ENCODE results near the gene ALK.

ALK gene

GRCh38 chr2:29676886-29677453 is 244.4 kb downstream of the ALK start:
- TF ChIP-seq CTCF (IDR thresholded peaks at IDR 0.05; ENCODE audit: control insufficient read depth, extremely low read depth, insufficient read depth) = no peak
- DNase-seq (ENCODE audit: low read depth) = no peak
- H3K4me3 ChIP-seq (ENCODE audit: low read depth, low read length) = no peak overlapping the region

- no peak for TF ChIP-seq CTCF (IDR thresholded peaks at IDR 0.05; ENCODE audit: control insufficient read depth, extremely low read depth, insufficient read depth)
- H3K4me3 ChIP-seq (ENCODE audit: low read depth, low read length) = no peak overlapping the region
- DNase-seq (ENCODE audit: low read depth) = no peak
Measured at GRCh38 chr2:29664578-29664977, 256.8 kb downstream of the ALK start.

GRCh38 chr2:29663268-29663667 is 258.1 kb downstream of the ALK start:
- no peak overlapping the region for H3K4me3 ChIP-seq (ENCODE audit: low read depth, low read length)
- no peak for TF ChIP-seq CTCF (IDR thresholded peaks at IDR 0.05; ENCODE audit: control insufficient read depth, extremely low read depth, insufficient read depth)
- DNase-seq (ENCODE audit: low read depth) = no peak

GRCh38 chr2:29662861-29663260 is 258.5 kb downstream of the ALK start:
- H3K4me3 ChIP-seq (ENCODE audit: low read depth, low read length) = no peak overlapping the region
- DNase-seq (ENCODE audit: low read depth) = no peak
- no peak for TF ChIP-seq CTCF (IDR thresholded peaks at IDR 0.05; ENCODE audit: control insufficient read depth, extremely low read depth, insufficient read depth)

GRCh38 chr2:29660201-29660600 is 261.2 kb downstream of the ALK start:
- H3K4me3 ChIP-seq (ENCODE audit: low read depth, low read length) = no peak overlapping the region
- no peak for DNase-seq (ENCODE audit: low read depth)
- no peak for TF ChIP-seq CTCF (IDR thresholded peaks at IDR 0.05; ENCODE audit: control insufficient read depth, extremely low read depth, insufficient read depth)

- H3K4me3 ChIP-seq (ENCODE audit: low read depth, low read length) = no peak overlapping the region
- TF ChIP-seq CTCF (IDR thresholded peaks at IDR 0.05; ENCODE audit: control insufficient read depth, extremely low read depth, insufficient read depth) = no peak
- DNase-seq (ENCODE audit: low read depth) = no peak
Measured at GRCh38 chr2:29659178-29659577, 262.2 kb downstream of the ALK start.

- H3K4me3 ChIP-seq (ENCODE audit: low read depth, low read length) = no peak overlapping the region
- DNase-seq (ENCODE audit: low read depth) = no peak
- no peak for TF ChIP-seq CTCF (IDR thresholded peaks at IDR 0.05; ENCODE audit: control insufficient read depth, extremely low read depth, insufficient read depth)
Measured at GRCh38 chr2:29657674-29658073, 263.7 kb downstream of the ALK start.
